H9 (cell line): ENCODE results near the gene COX17. TPM values are rescaled to one million over a fixed set of nuclear protein-coding genes. Genes with fewer than 3 reads are reported as not detected.

Source experiments
- DNase-seq: peaks from one replicate; pipeline ENCODE4 v3.0.0-alpha.2; 2017
- H2AFZ ChIP-seq: one replicate; pipeline ENCODE4 v1.6.1; 2013; ENCODE audit warnings: mild to moderate bottlenecking, low read length, control low read depth, moderate library complexity
- H2AK5ac ChIP-seq: 2 replicates; pipeline ENCODE4 v1.6.1; 2013; ENCODE audit warnings: low read length, control low read depth, mixed read lengths; ENCODE audit not compliant: insufficient read length
- H2BK120ac ChIP-seq: one replicate; pipeline ENCODE4 v1.6.1; 2013; ENCODE audit warnings: low read depth, mild to moderate bottlenecking, low read length, control low read depth, inconsistent platforms; ENCODE audit not compliant: poor library complexity, severe bottlenecking
- H2BK12ac ChIP-seq: 2 replicates; pipeline ENCODE4 v1.6.1; 2013; ENCODE audit warnings: low read length, control low read depth, mixed read lengths, low read depth; ENCODE audit not compliant: insufficient read length
- H2BK15ac ChIP-seq: 2 replicates; pipeline ENCODE4 v1.6.1; 2013; ENCODE audit warnings: low read depth, low read length, control low read depth
- H2BK20ac ChIP-seq: one replicate; pipeline ENCODE4 v1.6.1; 2013; ENCODE audit warnings: low read depth, mild to moderate bottlenecking, low read length, control low read depth, inconsistent platforms; ENCODE audit not compliant: poor library complexity, severe bottlenecking
- H2BK5ac ChIP-seq: 2 replicates; pipeline ENCODE4 v1.6.1; 2013; ENCODE audit warnings: low read length, control low read depth, mixed read lengths; ENCODE audit not compliant: insufficient read length
- H3K14ac ChIP-seq: 2 replicates; pipeline ENCODE4 v1.6.1; 2013; ENCODE audit warnings: low read length, control low read depth; ENCODE audit not compliant: insufficient read depth
- H3K18ac ChIP-seq: 2 replicates; pipeline ENCODE4 v1.6.1; 2013; ENCODE audit warnings: low read depth, mild to moderate bottlenecking, mixed read lengths, low read length, control low read depth; ENCODE audit not compliant: insufficient read length
- H3K23ac ChIP-seq: 2 replicates; pipeline ENCODE4 v1.6.1; 2013; ENCODE audit warnings: low read length, control low read depth, mixed read lengths, low read depth; ENCODE audit not compliant: insufficient read length
- H3K23me2 ChIP-seq: 2 replicates; pipeline ENCODE4 v1.6.1; 2013; ENCODE audit warnings: low read depth, mild to moderate bottlenecking, mixed read lengths, low read length, control low read depth; ENCODE audit not compliant: insufficient read length, poor library complexity, severe bottlenecking
- H3K27ac ChIP-seq: 2 replicates; pipeline ENCODE4 v1.5.1; 2013; ENCODE audit warnings: low read length, control low read depth, mixed read lengths, low read depth; ENCODE audit not compliant: insufficient read length
- H3K27me3 ChIP-seq: 2 replicates; pipeline ENCODE4 v1.6.1; 2013; ENCODE audit warnings: low read length, control low read depth, inconsistent platforms; ENCODE audit not compliant: insufficient read depth
- H3K4ac ChIP-seq: 2 replicates; pipeline ENCODE4 v1.6.1; 2013; ENCODE audit warnings: low read depth, mild to moderate bottlenecking, control low read depth, inconsistent platforms, low read length, moderate library complexity
- H3K4me1 ChIP-seq: 2 replicates; pipeline ENCODE4 v1.6.1; 2013; ENCODE audit warnings: low read length, control low read depth, inconsistent platforms; ENCODE audit not compliant: insufficient read depth
- H3K4me2 ChIP-seq: 2 replicates; pipeline ENCODE4 v1.6.1; 2013; ENCODE audit warnings: low read length, control low read depth, mixed read lengths; ENCODE audit not compliant: insufficient read length, insufficient read depth
- H3K56ac ChIP-seq: 2 replicates; pipeline ENCODE4 v1.6.1; 2013; ENCODE audit warnings: low read depth, mild to moderate bottlenecking, mixed read lengths, low read length, control low read depth; ENCODE audit not compliant: insufficient read length
- H3K79me1 ChIP-seq: 2 replicates; pipeline ENCODE4 v1.6.1; 2013; ENCODE audit warnings: low read depth, mild to moderate bottlenecking, moderate library complexity, low read length, control low read depth, inconsistent platforms; ENCODE audit not compliant: insufficient read depth, poor library complexity, severe bottlenecking
- H3K79me2 ChIP-seq: 2 replicates; pipeline ENCODE4 v1.6.1; 2013; ENCODE audit warnings: low read length, control low read depth, inconsistent platforms; ENCODE audit not compliant: insufficient read depth
- H3K9ac ChIP-seq: 2 replicates; pipeline ENCODE4 v1.6.1; 2013; ENCODE audit warnings: low read length, control low read depth, mixed read lengths; ENCODE audit not compliant: insufficient read length; ENCODE audit errors: extremely low read depth
- H3K9me3 ChIP-seq: one replicate; pipeline ENCODE4 v1.6.1; 2013; ENCODE audit warnings: low read depth, low read length, inconsistent platforms; ENCODE audit not compliant: control insufficient read depth
- H3T11ph ChIP-seq: one replicate; pipeline ENCODE4 v1.6.1; 2013; ENCODE audit warnings: mild to moderate bottlenecking, low read length, control low read depth, inconsistent platforms
- H4K20me1 ChIP-seq: one replicate; pipeline ENCODE4 v1.6.1; 2013; ENCODE audit not compliant: control insufficient read depth, insufficient read length, insufficient read depth
- H4K5ac ChIP-seq: 2 replicates; pipeline ENCODE4 v1.6.1; 2013; ENCODE audit warnings: low read depth, mild to moderate bottlenecking, mixed read lengths, low read length, control low read depth; ENCODE audit not compliant: insufficient read length
- H4K8ac ChIP-seq: replicated peaks from 2 replicates; pipeline ENCODE4 v1.6.1; 2013; ENCODE audit warnings: low read length, control low read depth, mixed read lengths, low read depth; ENCODE audit not compliant: insufficient read length
- H4K91ac ChIP-seq: 2 replicates; pipeline ENCODE4 v1.6.1; 2013; ENCODE audit warnings: low read depth, mild to moderate bottlenecking, moderate library complexity, mixed read lengths, low read length, control low read depth; ENCODE audit not compliant: insufficient read length
- H3K27ac Mint-ChIP-seq, 3 experiments: 2 replicates in 2 of 3; 3 replicates in 1 of 3; pipeline ENCODE4 v1.8.0; 2020 to 2021; ENCODE audit warnings: mixed read lengths in 3 of 3, mild to moderate bottlenecking in 1 of 3, moderate library complexity in 1 of 3
- H3K27me3 Mint-ChIP-seq: 2 replicates; pipeline ENCODE4 v1.8.0; 2021; ENCODE audit warnings: low read depth, mild to moderate bottlenecking, moderate library complexity, mixed read lengths
- H3K36me3 Mint-ChIP-seq, 3 experiments: 2 replicates in 2 of 3; 3 replicates in 1 of 3; pipeline ENCODE4 v1.8.0; 2020 to 2021; ENCODE audit warnings: low read depth in 3 of 3, mixed read lengths in 3 of 3; ENCODE audit not compliant: insufficient read depth in 1 of 3
- H3K4me1 Mint-ChIP-seq, 2 experiments: 2 replicates each; pipeline ENCODE4 v1.8.0; 2020; ENCODE audit warnings: mixed read lengths in 2 of 2
- H3K4me3 Mint-ChIP-seq, 2 experiments: 2 replicates in 1 of 2; 3 replicates in 1 of 2; pipeline ENCODE4 v1.8.0; 2020 to 2021; ENCODE audit warnings: mild to moderate bottlenecking in 2 of 2, mixed read lengths in 2 of 2, moderate library complexity in 1 of 2
- H3K9me3 Mint-ChIP-seq, 2 experiments: 2 replicates in 1 of 2; 3 replicates in 1 of 2; pipeline ENCODE4 v1.8.0; 2020; ENCODE audit warnings: mild to moderate bottlenecking in 2 of 2, mixed read lengths in 2 of 2, moderate library complexity in 1 of 2
- CTCF ChIP-seq: fragments of 200-600 bp; sonication (generic); conservative IDR thresholded peaks from 3 replicates; pipeline ENCODE4 v1.8.0; 2021; ENCODE audit warnings: antibody characterized with exemption, mild to moderate bottlenecking
- WGBS: extraction: QIAGEN DNeasy Blood & Tissue Kit; methylation state at CpG from one replicate; pipeline ENCODE4 v1.1.7; 2013; ENCODE audit warnings: missing lambda C conversion rate, low lambda C conversion rate, mixed read lengths; ENCODE audit not compliant: insufficient read length; ENCODE audit errors: extremely low coverage; 5-methylcytosine and 5-hydroxymethylcytosine counted together
- total RNA-seq: library from RNA; stranded (reverse); gene quantifications from 2 replicates; pipeline ENCODE4 v1.2.1, GENCODE V29; 2021

COX17 gene
- total RNA-seq, 1 experiment from 2014 or later = 47.0 TPM

GRCh38 chr3:119676020-119676419, 1.2 kb downstream of the COX17 start:
- no peak overlapping the region for H2AK5ac ChIP-seq
- no peak overlapping the region for H3K14ac ChIP-seq
- no CpG with 5 or more reads among the region's 1 CpG for WGBS
- no peak overlapping the region for H3K27ac ChIP-seq
- no peak overlapping the region for H2AFZ ChIP-seq
- Mint-ChIP-seq H3K27me3 (no peaks in the 10 kb centered on the region), H3K4me1 (peaks cover 18 to 19% of the 10 kb centered on the region in 2 experiments), H3K9me3 (no peaks in the 10 kb centered on the region), H3K27ac (no peak overlapping the region), H3K36me3 (peaks cover 11 to 43% (median 36%) of the 10 kb centered on the region in 3 experiments), H3K4me3 (peak overlapping the region; percentile 86 to 96)
- no peak for DNase-seq
- H2BK15ac ChIP-seq = no peak overlapping the region
- H3K27me3 ChIP-seq = no peaks in the 10 kb centered on the region
- H3K9me3 ChIP-seq = no peaks in the 10 kb centered on the region
- no peaks in the 10 kb centered on the region for H3K79me1 ChIP-seq
- H4K91ac ChIP-seq = no peak overlapping the region
- H3K4me2 ChIP-seq = peak overlapping the region; percentile 97
- no peak overlapping the region for H3T11ph ChIP-seq
- H3K4ac ChIP-seq = no peak overlapping the region
- H2BK12ac ChIP-seq = no peak overlapping the region
- no peak overlapping the region for H2BK120ac ChIP-seq
- H4K5ac ChIP-seq = no peak overlapping the region
- H2BK5ac ChIP-seq = no peak overlapping the region
- no peak overlapping the region for H4K8ac ChIP-seq
- TF ChIP-seq CTCF = no peak
- no peaks in the 10 kb centered on the region for H4K20me1 ChIP-seq
- no peak overlapping the region for H2BK20ac ChIP-seq
- H3K4me1 ChIP-seq = no peaks in the 10 kb centered on the region
- peaks cover 5% of the 10 kb centered on the region; the same call in 1 of the 2 replicates for H3K79me2 ChIP-seq
- peak overlapping the region; percentile 95 for H3K9ac ChIP-seq
- no peak overlapping the region for H3K56ac ChIP-seq
- H3K23me2 ChIP-seq = no peaks in the 10 kb centered on the region
- no peak overlapping the region for H3K23ac ChIP-seq
- no peak overlapping the region for H3K18ac ChIP-seq
